Measurements from ENCODE around the gene MAD1L1. TPM values are rescaled to one million over a fixed set of nuclear protein-coding genes. Genes with fewer than 3 reads are reported as not detected.

Gene MAD1L1
- total RNA-seq, 1 experiment from 2014 or later, result 46.7 TPM

- POLR2A ChIA-PET (ENCODE audit: low non-redundant PET), result no interaction called here
- Histone ChIP-seq H3K4me3 (ENCODE audit: low read depth, low read length, poor library complexity, severe bottlenecking) (no peak overlapping the region), H3K4me1 (ENCODE audit: insufficient read depth, low read length, poor library complexity, severe bottlenecking) (peaks cover 18% of the 10 kb centered on the region), H3K36me3 (ENCODE audit: insufficient read depth, low read length, poor library complexity, severe bottlenecking) (no peaks in the 10 kb centered on the region), H3K27ac (ENCODE audit: low read depth, low read length, poor library complexity, severe bottlenecking) (peak overlapping the region; percentile 60), H3K27me3 (replicated peaks; ENCODE audit: insufficient read depth, low read depth, low read length, poor library complexity) (no peaks in the 10 kb centered on the region), H3K9me3 (ENCODE audit: low read depth, low read length, poor library complexity, severe bottlenecking) (no peaks in the 10 kb centered on the region)
- CTCF ChIA-PET, result no interaction called here
- peak; percentile 36 for DNase-seq (ENCODE audit: low spot score)
- intact Hi-C loops (cut with micrococcal nuclease; ENCODE audit: unreplicated experiment), result no loop called here
- no peak for TF ChIP-seq EZH2 (IDR thresholded peaks at IDR 0.05; ENCODE audit: borderline replicate concordance, low read depth, low read length, poor library complexity, severe bottlenecking)
- no peak for TF ChIP-seq CTCF (conservative IDR thresholded peaks at IDR 0.05; ENCODE audit: low read depth, low read length)
- no TSS peak for BruUV-seq (replicated peaks)
These were observed 152.7 kb downstream of the MAD1L1 start for GRCh38 chr7:2080060-2080387.

GRCh38 chr7:2079332-2080059 lies 153.2 kb downstream of the MAD1L1 start:
- Histone ChIP-seq H3K4me3 (ENCODE audit: low read depth, low read length, poor library complexity, severe bottlenecking) (no peak overlapping the region), H3K27ac (ENCODE audit: low read depth, low read length, poor library complexity, severe bottlenecking) (peak overlapping the region; percentile 60), H3K9me3 (ENCODE audit: low read depth, low read length, poor library complexity, severe bottlenecking) (no peaks in the 10 kb centered on the region), H3K27me3 (replicated peaks; ENCODE audit: insufficient read depth, low read depth, low read length, poor library complexity) (no peaks in the 10 kb centered on the region), H3K36me3 (ENCODE audit: insufficient read depth, low read length, poor library complexity, severe bottlenecking) (no peaks in the 10 kb centered on the region), H3K4me1 (ENCODE audit: insufficient read depth, low read length, poor library complexity, severe bottlenecking) (peaks cover 18% of the 10 kb centered on the region)
- DNase-seq (ENCODE audit: low spot score), result peak; percentile 70
- no TSS peak for BruUV-seq (replicated peaks)
- ChIA-PET CTCF (interaction anchor here (0.6 kb wide), 1 partner anchor 446 kb away, joined by 3 read pairs; no protein-coding TSS in a partner anchor), POLR2A (ENCODE audit: low non-redundant PET) (no interaction called here)
- TF ChIP-seq EZH2 (IDR thresholded peaks at IDR 0.05; ENCODE audit: borderline replicate concordance, low read depth, low read length, poor library complexity, severe bottlenecking), result no peak
- TF ChIP-seq CTCF (conservative IDR thresholded peaks at IDR 0.05; ENCODE audit: low read depth, low read length), result no peak
- intact Hi-C loops (cut with micrococcal nuclease; ENCODE audit: unreplicated experiment), result no loop called here

GRCh38 chr7:2078899-2079298 lies 153.8 kb downstream of the MAD1L1 start:
- H3K9me3 ChIP-seq (ENCODE audit: low read depth, low read length, poor library complexity, severe bottlenecking), result no peaks in the 10 kb centered on the region
- H3K4me1 ChIP-seq (ENCODE audit: insufficient read depth, low read length, poor library complexity, severe bottlenecking), result peaks cover 18% of the 10 kb centered on the region
- BruUV-seq (replicated peaks), result no TSS peak
- no peak for DNase-seq (ENCODE audit: low spot score)
- H3K27me3 ChIP-seq (replicated peaks; ENCODE audit: insufficient read depth, low read depth, low read length, poor library complexity), result no peaks in the 10 kb centered on the region
- TF ChIP-seq EZH2 (IDR thresholded peaks at IDR 0.05; ENCODE audit: borderline replicate concordance, low read depth, low read length, poor library complexity, severe bottlenecking), result no peak
- ChIA-PET POLR2A (ENCODE audit: low non-redundant PET) (no interaction called here), CTCF (no interaction called here)
- intact Hi-C loops (cut with micrococcal nuclease; ENCODE audit: unreplicated experiment), result no loop called here
- H3K27ac ChIP-seq (ENCODE audit: low read depth, low read length, poor library complexity, severe bottlenecking), result peak overlapping the region; percentile 60
- no peak overlapping the region for H3K4me3 ChIP-seq (ENCODE audit: low read depth, low read length, poor library complexity, severe bottlenecking)
- H3K36me3 ChIP-seq (ENCODE audit: insufficient read depth, low read length, poor library complexity, severe bottlenecking), result no peaks in the 10 kb centered on the region

- intact Hi-C loops (cut with micrococcal nuclease; ENCODE audit: unreplicated experiment), result no loop called here
- no peak overlapping the region for H3K4me3 ChIP-seq (ENCODE audit: low read depth, low read length, poor library complexity, severe bottlenecking)
- H3K9me3 ChIP-seq (ENCODE audit: low read depth, low read length, poor library complexity, severe bottlenecking), result no peaks in the 10 kb centered on the region
- H3K36me3 ChIP-seq (ENCODE audit: insufficient read depth, low read length, poor library complexity, severe bottlenecking), result no peaks in the 10 kb centered on the region
- H3K27me3 ChIP-seq (replicated peaks; ENCODE audit: insufficient read depth, low read depth, low read length, poor library complexity), result no peaks in the 10 kb centered on the region
- BruUV-seq (replicated peaks), result no TSS peak
- ChIA-PET POLR2A (ENCODE audit: low non-redundant PET) (no interaction called here), CTCF (no interaction called here)
- H3K27ac ChIP-seq (ENCODE audit: low read depth, low read length, poor library complexity, severe bottlenecking), result no peak overlapping the region
- peaks cover 18% of the 10 kb centered on the region for H3K4me1 ChIP-seq (ENCODE audit: insufficient read depth, low read length, poor library complexity, severe bottlenecking)
- TF ChIP-seq EZH2 (IDR thresholded peaks at IDR 0.05; ENCODE audit: borderline replicate concordance, low read depth, low read length, poor library complexity, severe bottlenecking), result no peak
- no peak for TF ChIP-seq CTCF (conservative IDR thresholded peaks at IDR 0.05; ENCODE audit: low read depth, low read length)
- no peak for DNase-seq (ENCODE audit: low spot score)
These were observed 156.1 kb downstream of the MAD1L1 start for GRCh38 chr7:2076649-2077064.
